Chondrocyte (in vitro differentiated cells): Measurements from ENCODE around the gene SLC25A13. TPM values are rescaled to one million over a fixed set of nuclear protein-coding genes. Genes with fewer than 3 reads are reported as not detected.
"Not testable (repeated sequence)": the region's sequence is repeated elsewhere in the genome, so short reads cannot be mapped to it uniquely, and the experiment has no call there.

Source experiments
- DNase-seq: peaks from one replicate; pipeline ENCODE4 v3.0.0; 2021; ENCODE audit warnings: mixed read lengths, low spot score
- H3K27ac Mint-ChIP-seq: one replicate; pipeline ENCODE4 v1.8.0; 2021; ENCODE audit warnings: mild to moderate bottlenecking, moderate library complexity, mixed read lengths; ENCODE audit not compliant: unreplicated experiment
- H3K27me3 Mint-ChIP-seq: 2 replicates; pipeline ENCODE4 v1.8.0; 2021; ENCODE audit warnings: low read depth, mixed read lengths
- H3K36me3 Mint-ChIP-seq: 2 replicates; pipeline ENCODE4 v1.8.0; 2021; ENCODE audit warnings: low read depth, mixed read lengths
- H3K4me1 Mint-ChIP-seq: 2 replicates; pipeline ENCODE4 v1.8.0; 2021; ENCODE audit warnings: low read depth, mild to moderate bottlenecking, mixed read lengths
- H3K4me3 Mint-ChIP-seq: one replicate; pipeline ENCODE4 v1.8.0; 2021; ENCODE audit warnings: mild to moderate bottlenecking, moderate library complexity, mixed read lengths; ENCODE audit not compliant: unreplicated experiment
- H3K9me3 Mint-ChIP-seq: 2 replicates; pipeline ENCODE4 v1.8.0; 2021; ENCODE audit warnings: low read depth, mixed read lengths
- CTCF ChIP-seq: fragments of 200-600 bp; sonication (generic); IDR thresholded peaks from 2 replicates; pipeline ENCODE4 v1.5.0; 2021; ENCODE audit warnings: antibody characterized with exemption, mild to moderate bottlenecking, moderate library complexity
- total RNA-seq: library from RNA; stranded (reverse); gene quantifications from 3 replicates; pipeline ENCODE4 v1.2.1, GENCODE V29; 2021

Gene SLC25A13
- total RNA-seq, 1 donor from 2014 or later: 26.6 TPM

- no peak for DNase-seq
- Mint-ChIP-seq H3K9me3 (no peaks in the 10 kb centered on the region), H3K27ac (no peak overlapping the region), H3K4me1 (peaks cover 8% of the 10 kb centered on the region), H3K27me3 (no peaks in the 10 kb centered on the region), H3K36me3 (peaks cover 9% of the 10 kb centered on the region), H3K4me3 (no peak overlapping the region)
- peak; percentile 34 for TF ChIP-seq CTCF
Measured at GRCh38 chr7:96169439-96169838, 152.5 kb downstream of the SLC25A13 start.

GRCh38 chr7:96167424-96167823, 154.5 kb downstream of the SLC25A13 start:
- H3K36me3 Mint-ChIP-seq: peaks cover 14% of the 10 kb centered on the region
- H3K27ac Mint-ChIP-seq: no peak overlapping the region
- no peak for DNase-seq
- peaks cover 8% of the 10 kb centered on the region for H3K4me1 Mint-ChIP-seq
- no peak overlapping the region for H3K4me3 Mint-ChIP-seq
- no peak for TF ChIP-seq CTCF
- H3K27me3 Mint-ChIP-seq: no peaks in the 10 kb centered on the region
- H3K9me3 Mint-ChIP-seq: peaks cover 4% of the 10 kb centered on the region

- H3K9me3 Mint-ChIP-seq: peaks cover 4% of the 10 kb centered on the region
- no peak for TF ChIP-seq CTCF
- no peak overlapping the region for H3K27ac Mint-ChIP-seq
- H3K4me1 Mint-ChIP-seq: no peaks in the 10 kb centered on the region
- no peaks in the 10 kb centered on the region for H3K27me3 Mint-ChIP-seq
- peaks cover 19% of the 10 kb centered on the region for H3K36me3 Mint-ChIP-seq
- DNase-seq: no peak
- no peak overlapping the region for H3K4me3 Mint-ChIP-seq
Measured at GRCh38 chr7:96161897-96162296, 160.0 kb downstream of the SLC25A13 start.

DNA sequence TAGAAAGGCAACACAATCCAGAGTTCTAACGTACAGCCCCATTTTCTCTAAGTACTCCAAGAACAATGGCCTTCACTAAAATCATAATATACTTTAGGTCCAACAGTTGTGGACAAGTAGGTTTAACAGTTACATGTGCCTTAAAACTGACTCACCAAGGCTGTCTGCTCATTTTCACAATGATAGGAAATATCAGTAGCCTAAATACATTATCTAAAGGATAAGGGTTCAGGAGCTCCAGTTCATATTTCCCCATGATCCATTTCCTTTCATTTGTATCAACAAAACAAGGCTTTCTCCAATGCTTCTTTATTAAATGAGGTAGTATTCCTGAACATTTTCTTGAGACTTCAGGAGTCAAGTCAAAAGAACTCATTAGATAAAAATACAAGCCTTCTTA, 164.0 kb downstream of the SLC25A13 start:
- Mint-ChIP-seq H3K4me3 (no peak overlapping the region), H3K27ac (no peak overlapping the region), H3K9me3 (no peaks in the 10 kb centered on the region), H3K27me3 (no peaks in the 10 kb centered on the region), H3K4me1 (no peaks in the 10 kb centered on the region), H3K36me3 (peaks cover 14% of the 10 kb centered on the region)
- DNase-seq: no peak
- TF ChIP-seq CTCF: no peak

GRCh38 chr7:96154506-96154905, 167.4 kb downstream of the SLC25A13 start:
- not testable (repeated sequence) for H3K4me3 Mint-ChIP-seq, H3K4me1 Mint-ChIP-seq, H3K27ac Mint-ChIP-seq, H3K27me3 Mint-ChIP-seq, H3K9me3 Mint-ChIP-seq, DNase-seq, H3K36me3 Mint-ChIP-seq

DNA sequence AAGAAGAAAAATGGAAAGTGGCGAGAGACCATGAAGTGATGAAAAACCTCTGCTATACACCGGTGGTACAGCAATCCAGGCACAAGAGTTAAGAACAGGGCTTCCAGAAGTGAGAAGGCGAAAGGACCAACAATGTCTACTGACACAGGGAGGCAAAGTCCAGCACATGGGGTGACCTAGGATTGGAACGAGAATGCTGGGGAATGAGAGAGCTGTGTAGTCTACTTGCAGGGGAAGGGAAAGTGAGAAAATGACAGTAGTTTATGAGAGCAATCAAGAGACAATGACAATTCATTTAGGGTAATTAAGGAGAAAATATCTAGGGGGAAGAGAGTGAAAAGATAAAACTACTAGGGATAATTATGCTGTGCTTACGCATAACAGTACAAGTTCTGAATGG, 169.2 kb downstream of the SLC25A13 start:
- Mint-ChIP-seq H3K4me3 (no peak overlapping the region), H3K27ac (no peak overlapping the region), H3K9me3 (no peaks in the 10 kb centered on the region), H3K36me3 (peaks cover 7% of the 10 kb centered on the region), H3K27me3 (no peaks in the 10 kb centered on the region), H3K4me1 (no peaks in the 10 kb centered on the region)
- no peak for DNase-seq
- no peak for TF ChIP-seq CTCF
